ENCODE results near the gene PTGER4. TPM values are rescaled to one million over a fixed set of nuclear protein-coding genes. Genes with fewer than 3 reads are reported as not detected.

The PTGER4 gene
- total RNA-seq, 1 experiment from 2014 or later = 0.16 TPM

DNA sequence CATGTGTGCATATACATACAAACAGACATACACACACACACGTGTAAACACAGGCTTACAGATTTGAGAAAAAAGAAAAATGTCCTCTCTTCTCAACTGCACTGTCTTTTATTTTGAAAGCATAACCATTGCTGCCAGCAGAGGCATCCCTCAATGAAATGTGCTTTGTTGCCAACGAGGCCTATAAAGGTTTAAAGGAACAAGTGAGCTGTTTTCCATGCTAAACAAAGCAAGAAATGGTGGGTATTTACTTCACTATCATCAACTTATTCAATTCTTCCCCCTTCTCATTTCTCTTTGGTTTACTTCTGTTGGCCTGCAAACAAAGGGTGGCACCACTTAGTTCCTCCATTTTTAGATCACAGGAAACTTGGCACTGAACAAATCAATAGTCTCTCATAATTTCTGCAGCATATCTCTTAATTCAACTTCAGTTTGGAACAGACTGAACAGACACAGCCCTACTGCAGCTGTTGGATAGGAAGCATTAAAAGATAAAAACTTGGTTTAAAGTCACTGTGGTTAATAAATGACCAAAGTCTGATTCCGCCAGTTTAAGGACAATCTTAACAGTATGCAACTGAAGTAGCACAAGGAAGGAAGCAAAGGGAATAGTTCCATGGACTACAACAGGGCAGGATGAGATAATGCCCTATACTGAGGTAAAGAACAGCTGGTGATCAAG, 54.3 kb downstream of the PTGER4 start:
- no peak overlapping the region for H3K27ac Mint-ChIP-seq (ENCODE audit: unreplicated experiment)
- POLR2A ChIA-PET = no interaction called here
- Histone ChIP-seq H3K36me3 (ENCODE audit: control insufficient read depth, insufficient read depth, low read length) (no peaks in the 10 kb centered on the region), H3K27me3 (replicated peaks; ENCODE audit: control insufficient read depth, insufficient read depth, low read length) (no peaks in the 10 kb centered on the region), H3K4me1 (peaks cover 23% of the 10 kb centered on the region), H3K9me3 (no peaks in the 10 kb centered on the region), H3K4me3 (ENCODE audit: low read depth, low read length) (no peak overlapping the region)
- intact Hi-C loops (cut with micrococcal nuclease; ENCODE audit: unreplicated experiment) = no loop called here
- H3K36me3 Mint-ChIP-seq (ENCODE audit: insufficient read depth, unreplicated experiment) = no peaks in the 10 kb centered on the region
- no peaks in the 10 kb centered on the region for H3K9me3 Mint-ChIP-seq (ENCODE audit: unreplicated experiment)
- TF ChIP-seq, protein P1, sequence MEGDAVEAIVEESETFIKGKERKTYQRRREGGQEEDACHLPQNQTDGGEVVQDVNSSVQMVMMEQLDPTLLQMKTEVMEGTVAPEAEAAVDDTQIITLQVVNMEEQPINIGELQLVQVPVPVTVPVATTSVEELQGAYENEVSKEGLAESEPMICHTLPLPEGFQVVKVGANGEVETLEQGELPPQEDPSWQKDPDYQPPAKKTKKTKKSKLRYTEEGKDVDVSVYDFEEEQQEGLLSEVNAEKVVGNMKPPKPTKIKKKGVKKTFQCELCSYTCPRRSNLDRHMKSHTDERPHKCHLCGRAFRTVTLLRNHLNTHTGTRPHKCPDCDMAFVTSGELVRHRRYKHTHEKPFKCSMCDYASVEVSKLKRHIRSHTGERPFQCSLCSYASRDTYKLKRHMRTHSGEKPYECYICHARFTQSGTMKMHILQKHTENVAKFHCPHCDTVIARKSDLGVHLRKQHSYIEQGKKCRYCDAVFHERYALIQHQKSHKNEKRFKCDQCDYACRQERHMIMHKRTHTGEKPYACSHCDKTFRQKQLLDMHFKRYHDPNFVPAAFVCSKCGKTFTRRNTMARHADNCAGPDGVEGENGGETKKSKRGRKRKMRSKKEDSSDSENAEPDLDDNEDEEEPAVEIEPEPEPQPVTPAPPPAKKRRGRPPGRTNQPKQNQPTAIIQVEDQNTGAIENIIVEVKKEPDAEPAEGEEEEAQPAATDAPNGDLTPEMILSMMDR (IDR thresholded peaks at IDR 0.05; ENCODE audit: insufficient read depth in 1 of 2, low read depth in 1 of 2, low read length in 1 of 2, severe bottlenecking in 1 of 2, unreplicated experiment in 1 of 2) = no peak
- DNase-seq = no peak
- peaks cover 23% of the 10 kb centered on the region for H3K4me1 Mint-ChIP-seq (ENCODE audit: low read depth, unreplicated experiment)
- no peaks in the 10 kb centered on the region for H3K27me3 Mint-ChIP-seq (ENCODE audit: insufficient read depth, unreplicated experiment)
- CTCF ChIA-PET = no interaction called here
- H3K4me3 Mint-ChIP-seq (ENCODE audit: unreplicated experiment) = no peak overlapping the region
- BruUV-seq (replicated peaks) = no TSS peak

DNA sequence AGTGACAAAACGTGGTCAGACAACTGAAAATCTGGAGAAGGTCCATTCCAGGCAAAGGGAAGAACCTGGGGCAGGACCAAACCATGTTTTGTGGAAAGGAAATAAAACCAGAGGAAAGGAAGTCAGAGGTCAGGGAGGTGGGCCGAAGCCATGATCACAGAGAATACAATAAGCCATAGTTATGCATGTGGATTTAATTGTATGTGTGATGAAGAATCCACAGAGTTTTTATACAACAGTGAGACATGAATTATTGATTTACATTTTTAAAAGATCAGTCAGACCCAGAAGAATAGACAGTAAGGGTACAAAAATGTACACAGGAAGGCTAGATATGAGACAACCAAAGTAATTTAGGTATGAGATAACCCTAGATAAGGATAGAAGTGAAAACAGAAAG, 55.3 kb downstream of the PTGER4 start:
- H3K4me1 ChIP-seq = peaks cover 23% of the 10 kb centered on the region
- no peaks in the 10 kb centered on the region for H3K36me3 ChIP-seq (ENCODE audit: control insufficient read depth, insufficient read depth, low read length)
- Mint-ChIP-seq H3K36me3 (ENCODE audit: insufficient read depth, unreplicated experiment) (no peaks in the 10 kb centered on the region), H3K9me3 (ENCODE audit: unreplicated experiment) (no peaks in the 10 kb centered on the region), H3K4me3 (ENCODE audit: unreplicated experiment) (no peak overlapping the region), H3K27ac (ENCODE audit: unreplicated experiment) (no peak overlapping the region), H3K27me3 (ENCODE audit: insufficient read depth, unreplicated experiment) (no peaks in the 10 kb centered on the region), H3K4me1 (ENCODE audit: low read depth, unreplicated experiment) (peaks cover 23% of the 10 kb centered on the region)
- no peak for DNase-seq
- H3K4me3 ChIP-seq (ENCODE audit: low read depth, low read length) = no peak overlapping the region
- no peaks in the 10 kb centered on the region for H3K27me3 ChIP-seq (replicated peaks; ENCODE audit: control insufficient read depth, insufficient read depth, low read length)
- CTCF ChIA-PET = no interaction called here
- POLR2A ChIA-PET = no interaction called here
- H3K9me3 ChIP-seq = no peaks in the 10 kb centered on the region
- intact Hi-C loops (cut with micrococcal nuclease; ENCODE audit: unreplicated experiment) = no loop called here
- TF ChIP-seq, protein P1 (IDR thresholded peaks at IDR 0.05; ENCODE audit: insufficient read depth in 1 of 2, low read depth in 1 of 2, low read length in 1 of 2, severe bottlenecking in 1 of 2, unreplicated experiment in 1 of 2) = no peak
- BruUV-seq (replicated peaks) = no TSS peak

DNA sequence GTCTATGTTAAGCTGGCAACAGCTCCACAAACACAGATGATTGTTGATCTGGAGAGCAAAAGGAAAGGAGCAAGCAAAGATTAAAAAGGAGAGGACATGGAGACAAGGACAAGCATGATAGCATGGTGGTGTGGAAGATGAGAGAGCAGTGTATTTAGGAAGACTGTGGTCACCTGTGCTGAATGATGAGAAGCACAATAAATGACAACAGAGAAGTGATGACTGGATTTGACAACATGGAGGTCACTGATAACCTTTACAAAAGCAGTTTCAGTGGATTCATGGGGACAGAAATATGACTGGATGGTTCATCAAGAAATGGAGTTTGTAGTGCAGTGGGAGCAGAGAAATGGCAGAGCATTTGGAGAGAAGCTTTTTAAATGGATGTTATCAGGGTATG, 55.9 kb downstream of the PTGER4 start:
- Mint-ChIP-seq H3K4me3 (ENCODE audit: unreplicated experiment) (no peak overlapping the region), H3K27me3 (ENCODE audit: insufficient read depth, unreplicated experiment) (no peaks in the 10 kb centered on the region), H3K36me3 (ENCODE audit: insufficient read depth, unreplicated experiment) (no peaks in the 10 kb centered on the region), H3K27ac (ENCODE audit: unreplicated experiment) (no peak overlapping the region), H3K9me3 (ENCODE audit: unreplicated experiment) (peaks cover 3% of the 10 kb centered on the region), H3K4me1 (ENCODE audit: low read depth, unreplicated experiment) (peaks cover 23% of the 10 kb centered on the region)
- Histone ChIP-seq H3K36me3 (ENCODE audit: control insufficient read depth, insufficient read depth, low read length) (no peaks in the 10 kb centered on the region), H3K9me3 (no peaks in the 10 kb centered on the region), H3K27me3 (replicated peaks; ENCODE audit: control insufficient read depth, insufficient read depth, low read length) (no peaks in the 10 kb centered on the region), H3K4me1 (peaks cover 23% of the 10 kb centered on the region), H3K4me3 (ENCODE audit: low read depth, low read length) (no peak overlapping the region)
- DNase-seq = no peak
- ChIA-PET CTCF (no interaction called here), POLR2A (no interaction called here)
- TF ChIP-seq, protein P1 (IDR thresholded peaks at IDR 0.05; ENCODE audit: insufficient read depth in 1 of 2, low read depth in 1 of 2, low read length in 1 of 2, severe bottlenecking in 1 of 2, unreplicated experiment in 1 of 2) = no peak
- intact Hi-C loops (cut with micrococcal nuclease; ENCODE audit: unreplicated experiment) = loop anchor here (1.0 to 2.0 kb wide), 4 partner anchors 47 to 1157 kb away; no protein-coding TSS in a partner anchor
- BruUV-seq (replicated peaks) = no TSS peak

All from Caco-2 (cell line).